GM18520 (cell line): Measurements from ENCODE around the gene LPP.

ENCODE experiments used
- ATAC-seq: cut with Tn5 transposase; IDR thresholded peaks from one replicate; pipeline ENCODE4 v1.9.1; 2021; ENCODE audit not compliant: unreplicated experiment

LPP gene

GRCh38 chr3:188533612-188534357 is 379.8 kb downstream of the LPP start:
- no peak for ATAC-seq

- ATAC-seq: no peak
These were observed 380.7 kb downstream of the LPP start for GRCh38 chr3:188534633-188535032.

GRCh38 chr3:188537606-188538005 is 383.6 kb downstream of the LPP start:
- ATAC-seq: no peak

- no peak for ATAC-seq
These were observed 385.1 kb downstream of the LPP start for GRCh38 chr3:188539037-188539436.

GRCh38 chr3:188539631-188540194 is 385.8 kb downstream of the LPP start:
- no peak for ATAC-seq

- no peak for ATAC-seq
These were observed 388.2 kb downstream of the LPP start for GRCh38 chr3:188542196-188542595.

GRCh38 chr3:188544012-188544411 is 390.1 kb downstream of the LPP start:
- no peak for ATAC-seq

GRCh38 chr3:188546835-188547670 is 393.1 kb downstream of the LPP start:
- no peak for ATAC-seq

GRCh38 chr3:188553569-188553968 is 399.6 kb downstream of the LPP start:
- no peak for ATAC-seq

GRCh38 chr3:188554404-188554803 is 400.4 kb downstream of the LPP start:
- no peak for ATAC-seq

- ATAC-seq: no peak
These were observed 403.3 kb downstream of the LPP start for GRCh38 chr3:188557235-188557634.

GRCh38 chr3:188558343-188559071 is 404.6 kb downstream of the LPP start:
- no peak for ATAC-seq

- ATAC-seq: no peak
These were observed 405.1 kb downstream of the LPP start for GRCh38 chr3:188559072-188559429.

GRCh38 chr3:188559856-188560255 is 405.9 kb downstream of the LPP start:
- ATAC-seq: no peak

GRCh38 chr3:188562144-188562543 is 408.2 kb downstream of the LPP start:
- ATAC-seq: no peak

- no peak for ATAC-seq
These were observed 413.7 kb downstream of the LPP start for GRCh38 chr3:188567478-188568195.

- ATAC-seq: no peak
These were observed 414.8 kb downstream of the LPP start for GRCh38 chr3:188568736-188569135.

- ATAC-seq: no peak
These were observed 417.7 kb downstream of the LPP start for GRCh38 chr3:188571531-188572095.

- no peak for ATAC-seq
These were observed 419.5 kb downstream of the LPP start for GRCh38 chr3:188573291-188573940.

- no peak for ATAC-seq
These were observed 420.0 kb downstream of the LPP start for GRCh38 chr3:188573956-188574355.
